ENCODE measurements around the gene SLC30A10. TPM values are rescaled to one million over a fixed set of nuclear protein-coding genes. Genes with fewer than 3 reads are reported as not detected.

Gene SLC30A10
- total and polyA plus RNA-seq, 2 of the 13 experiments (the other 11 are each of a cell fraction or from before 2014, with no cell fraction given), result 20.9 to 30.2 TPM

DNA sequence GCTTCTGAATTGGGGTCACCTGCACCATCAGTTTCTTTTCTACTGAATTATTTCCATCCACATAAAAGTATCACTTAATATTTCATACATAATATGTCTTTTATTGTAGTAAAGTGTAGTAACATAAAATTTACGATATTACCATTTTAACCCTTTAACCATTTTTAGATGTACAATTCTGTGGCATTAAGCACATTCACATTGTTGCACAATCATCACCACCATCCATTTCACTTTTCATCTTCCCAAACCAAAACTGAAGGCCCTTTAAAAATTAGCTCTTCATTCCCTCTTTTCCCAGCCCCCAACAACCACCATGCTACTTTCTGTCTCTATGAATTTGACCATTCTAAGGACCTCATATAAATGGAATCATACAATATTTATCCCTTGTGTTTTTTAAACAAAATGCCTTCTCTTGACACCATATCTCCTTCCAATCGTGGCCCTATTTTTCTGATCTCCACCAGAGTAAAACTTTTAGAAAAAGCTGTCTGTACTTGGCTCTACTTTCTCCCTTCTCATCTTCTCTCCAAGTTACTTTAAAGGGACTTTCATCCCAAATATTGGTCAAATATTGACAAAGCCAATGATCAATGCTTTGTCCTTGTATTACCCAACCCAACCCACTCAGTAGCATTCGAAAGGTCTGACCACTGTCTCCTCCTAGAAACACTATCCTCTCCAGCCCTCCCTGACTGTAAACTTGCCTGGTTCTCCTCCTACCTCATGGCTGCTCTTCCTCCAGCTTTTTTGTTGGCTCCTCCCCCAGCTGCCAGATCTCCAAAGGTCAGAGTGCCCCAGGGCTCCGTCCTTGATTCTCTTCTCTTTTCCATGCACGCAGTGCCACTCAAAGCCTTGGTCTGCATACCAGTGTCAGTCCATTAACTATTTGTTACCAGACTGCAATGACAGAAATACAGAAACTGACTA, 44.7 kb downstream of the SLC30A10 start (continued):
- TF ChIP-seq, protein P1, sequence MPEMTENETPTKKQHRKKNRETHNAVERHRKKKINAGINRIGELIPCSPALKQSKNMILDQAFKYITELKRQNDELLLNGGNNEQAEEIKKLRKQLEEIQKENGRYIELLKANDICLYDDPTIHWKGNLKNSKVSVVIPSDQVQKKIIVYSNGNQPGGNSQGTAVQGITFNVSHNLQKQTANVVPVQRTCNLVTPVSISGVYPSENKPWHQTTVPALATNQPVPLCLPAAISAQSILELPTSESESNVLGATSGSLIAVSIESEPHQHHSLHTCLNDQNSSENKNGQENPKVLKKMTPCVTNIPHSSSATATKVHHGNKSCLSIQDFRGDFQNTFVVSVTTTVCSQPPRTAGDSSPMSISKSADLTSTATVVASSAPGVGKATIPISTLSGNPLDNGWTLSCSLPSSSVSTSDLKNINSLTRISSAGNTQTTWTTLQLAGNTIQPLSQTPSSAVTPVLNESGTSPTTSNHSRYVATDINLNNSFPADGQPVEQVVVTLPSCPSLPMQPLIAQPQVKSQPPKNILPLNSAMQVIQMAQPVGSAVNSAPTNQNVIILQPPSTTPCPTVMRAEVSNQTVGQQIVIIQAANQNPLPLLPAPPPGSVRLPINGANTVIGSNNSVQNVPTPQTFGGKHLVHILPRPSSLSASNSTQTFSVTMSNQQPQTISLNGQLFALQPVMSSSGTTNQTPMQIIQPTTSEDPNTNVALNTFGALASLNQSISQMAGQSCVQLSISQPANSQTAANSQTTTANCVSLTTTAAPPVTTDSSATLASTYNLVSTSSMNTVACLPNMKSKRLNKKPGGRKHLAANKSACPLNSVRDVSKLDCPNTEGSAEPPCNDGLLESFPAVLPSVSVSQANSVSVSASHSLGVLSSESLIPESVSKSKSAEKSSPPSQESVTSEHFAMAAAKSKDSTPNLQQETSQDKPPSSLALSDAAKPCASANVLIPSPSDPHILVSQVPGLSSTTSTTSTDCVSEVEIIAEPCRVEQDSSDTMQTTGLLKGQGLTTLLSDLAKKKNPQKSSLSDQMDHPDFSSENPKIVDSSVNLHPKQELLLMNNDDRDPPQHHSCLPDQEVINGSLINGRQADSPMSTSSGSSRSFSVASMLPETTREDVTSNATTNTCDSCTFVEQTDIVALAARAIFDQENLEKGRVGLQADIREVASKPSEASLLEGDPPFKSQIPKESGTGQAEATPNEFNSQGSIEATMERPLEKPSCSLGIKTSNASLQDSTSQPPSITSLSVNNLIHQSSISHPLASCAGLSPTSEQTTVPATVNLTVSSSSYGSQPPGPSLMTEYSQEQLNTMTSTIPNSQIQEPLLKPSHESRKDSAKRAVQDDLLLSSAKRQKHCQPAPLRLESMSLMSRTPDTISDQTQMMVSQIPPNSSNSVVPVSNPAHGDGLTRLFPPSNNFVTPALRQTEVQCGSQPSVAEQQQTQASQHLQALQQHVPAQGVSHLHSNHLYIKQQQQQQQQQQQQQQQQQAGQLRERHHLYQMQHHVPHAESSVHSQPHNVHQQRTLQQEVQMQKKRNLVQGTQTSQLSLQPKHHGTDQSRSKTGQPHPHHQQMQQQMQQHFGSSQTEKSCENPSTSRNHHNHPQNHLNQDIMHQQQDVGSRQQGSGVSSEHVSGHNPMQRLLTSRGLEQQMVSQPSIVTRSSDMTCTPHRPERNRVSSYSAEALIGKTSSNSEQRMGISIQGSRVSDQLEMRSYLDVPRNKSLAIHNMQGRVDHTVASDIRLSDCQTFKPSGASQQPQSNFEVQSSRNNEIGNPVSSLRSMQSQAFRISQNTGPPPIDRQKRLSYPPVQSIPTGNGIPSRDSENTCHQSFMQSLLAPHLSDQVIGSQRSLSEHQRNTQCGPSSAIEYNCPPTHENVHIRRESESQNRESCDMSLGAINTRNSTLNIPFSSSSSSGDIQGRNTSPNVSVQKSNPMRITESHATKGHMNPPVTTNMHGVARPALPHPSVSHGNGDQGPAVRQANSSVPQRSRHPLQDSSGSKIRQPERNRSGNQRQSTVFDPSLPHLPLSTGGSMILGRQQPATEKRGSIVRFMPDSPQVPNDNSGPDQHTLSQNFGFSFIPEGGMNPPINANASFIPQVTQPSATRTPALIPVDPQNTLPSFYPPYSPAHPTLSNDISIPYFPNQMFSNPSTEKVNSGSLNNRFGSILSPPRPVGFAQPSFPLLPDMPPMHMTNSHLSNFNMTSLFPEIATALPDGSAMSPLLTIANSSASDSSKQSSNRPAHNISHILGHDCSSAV (CRISPR knock-in tag; IDR thresholded peaks at IDR 0.05; ENCODE audit: borderline replicate concordance), result no peak
- TF ChIP-seq ESRRA (CRISPR knock-in tag; IDR thresholded peaks at IDR 0.05; ENCODE audit: low read depth) (peak; percentile 83), PAX8 (CRISPR knock-in tag; IDR thresholded peaks at IDR 0.05; ENCODE audit: borderline replicate concordance) (no peak), FOXC1 (CRISPR knock-in tag; IDR thresholded peaks at IDR 0.05; ENCODE audit: borderline replicate concordance) (peak; percentile 80; the same call in 1 of the 2 replicates), ZFP37 (CRISPR knock-in tag; IDR thresholded peaks at IDR 0.05; ENCODE audit: borderline replicate concordance) (no peak), SOX6 (IDR thresholded peaks at IDR 0.05) (no peak), SOX6 (CRISPR knock-in tag; IDR thresholded peaks at IDR 0.05) (peak; percentile 93), MED1 (CRISPR knock-in tag; IDR thresholded peaks at IDR 0.05) (peak; percentile 78), ZNF121 (CRISPR knock-in tag; IDR thresholded peaks at IDR 0.05) (no peak), SYNCRIP (IDR thresholded peaks at IDR 0.05; ENCODE audit: insufficient read depth, low read depth, low read length) (no peak), ZNF331 (CRISPR knock-in tag; IDR thresholded peaks at IDR 0.05) (peak; percentile 59; the same call in 1 of the 2 replicates), ZNF251 (CRISPR knock-in tag; IDR thresholded peaks at IDR 0.05) (no peak)
- TF ChIP-seq, protein P2, sequence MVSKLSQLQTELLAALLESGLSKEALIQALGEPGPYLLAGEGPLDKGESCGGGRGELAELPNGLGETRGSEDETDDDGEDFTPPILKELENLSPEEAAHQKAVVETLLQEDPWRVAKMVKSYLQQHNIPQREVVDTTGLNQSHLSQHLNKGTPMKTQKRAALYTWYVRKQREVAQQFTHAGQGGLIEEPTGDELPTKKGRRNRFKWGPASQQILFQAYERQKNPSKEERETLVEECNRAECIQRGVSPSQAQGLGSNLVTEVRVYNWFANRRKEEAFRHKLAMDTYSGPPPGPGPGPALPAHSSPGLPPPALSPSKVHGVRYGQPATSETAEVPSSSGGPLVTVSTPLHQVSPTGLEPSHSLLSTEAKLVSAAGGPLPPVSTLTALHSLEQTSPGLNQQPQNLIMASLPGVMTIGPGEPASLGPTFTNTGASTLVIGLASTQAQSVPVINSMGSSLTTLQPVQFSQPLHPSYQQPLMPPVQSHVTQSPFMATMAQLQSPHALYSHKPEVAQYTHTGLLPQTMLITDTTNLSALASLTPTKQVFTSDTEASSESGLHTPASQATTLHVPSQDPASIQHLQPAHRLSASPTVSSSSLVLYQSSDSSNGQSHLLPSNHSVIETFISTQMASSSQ (IDR thresholded peaks at IDR 0.05; ENCODE audit: low read depth), result no peak
- TF ChIP-seq, protein P2 (CRISPR knock-in tag; IDR thresholded peaks at IDR 0.05; ENCODE audit: borderline replicate concordance), result peak; percentile 74; the same call in 1 of the 2 replicates
- TF ChIP-seq, protein P3, sequence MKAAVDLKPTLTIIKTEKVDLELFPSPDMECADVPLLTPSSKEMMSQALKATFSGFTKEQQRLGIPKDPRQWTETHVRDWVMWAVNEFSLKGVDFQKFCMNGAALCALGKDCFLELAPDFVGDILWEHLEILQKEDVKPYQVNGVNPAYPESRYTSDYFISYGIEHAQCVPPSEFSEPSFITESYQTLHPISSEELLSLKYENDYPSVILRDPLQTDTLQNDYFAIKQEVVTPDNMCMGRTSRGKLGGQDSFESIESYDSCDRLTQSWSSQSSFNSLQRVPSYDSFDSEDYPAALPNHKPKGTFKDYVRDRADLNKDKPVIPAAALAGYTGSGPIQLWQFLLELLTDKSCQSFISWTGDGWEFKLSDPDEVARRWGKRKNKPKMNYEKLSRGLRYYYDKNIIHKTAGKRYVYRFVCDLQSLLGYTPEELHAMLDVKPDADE (CRISPR knock-in tag; IDR thresholded peaks at IDR 0.05), result no peak
